HepG2 (cell line): ENCODE results near the gene PIK3R1. TPM values are rescaled to one million over a fixed set of nuclear protein-coding genes. Genes with fewer than 3 reads are reported as not detected.
"Not testable (repeated sequence)": the region's sequence is repeated elsewhere in the genome, so short reads cannot be mapped to it uniquely, and the experiment has no call there.

Experiments
- ATAC-seq: fragments of 200-7000 bp; cut with Tn5 transposase; 3 replicates; pipeline ENCODE4 v1.9.1; 2020; ENCODE audit warnings: mild to moderate bottlenecking, moderate library complexity
- BruUV-seq: library from RNA; stranded (reverse); fragments of 400-500 nt; replicated peaks from 2 replicates; lab custom pipeline; 2021; lab: Mats Ljungman, UMichigan
- CTCF ChIA-PET: fragments of 300-600 bp; formaldehyde crosslinking; extraction: SDS; loops from one replicate; lab custom pipeline; 2021; ENCODE audit warnings: low total read pairs, inconsistent platforms, low intra/inter-chr PET ratio; lab: Yijun Ruan, JAX
- POLR2A ChIA-PET: fragments of 350-600 bp; sonication (Branson Sonifier 250); formaldehyde crosslinking; loops from one replicate; lab custom pipeline; 2020; ENCODE audit warnings: antibody characterized with exemption, inconsistent platforms; lab: Yijun Ruan, JAX
- DNase-seq: peaks from one replicate; pipeline ENCODE4 v3.0.0-alpha.2; 2015; ENCODE audit warnings: low spot score
- FAIRE-seq: peaks from 3 replicates; lab custom pipeline; 2011; peaks lifted over from hg19 to GRCh38; lab: Jason Lieb, UNC
- H2AFZ ChIP-seq: one replicate; pipeline ENCODE4 v1.6.1; 2011; ENCODE audit warnings: low read length, inconsistent platforms
- H3K27ac ChIP-seq: fragments of 300-600 bp; 3 replicates; pipeline ENCODE4 v1.8.0; 2011; ENCODE audit warnings: mixed run types, mild to moderate bottlenecking, mixed read lengths, low read length, inconsistent platforms; ENCODE audit not compliant: insufficient read depth; ENCODE audit errors: extremely low read length
- H3K27me3 ChIP-seq, 2 experiments: fragments of 200-600 bp in 1 of 2; 2 replicates in 1 of 2; 3 replicates in 1 of 2; pipeline versions ENCODE4 v1.6.0 to v1.8.0; 2011; ENCODE audit warnings: low read length in 2 of 2, mild to moderate bottlenecking in 2 of 2, moderate library complexity in 2 of 2, inconsistent platforms in 1 of 2; ENCODE audit not compliant: insufficient read depth in 2 of 2, control insufficient read depth in 1 of 2
- H3K36me3 ChIP-seq, 2 experiments: fragments of 200-600 bp in 1 of 2; replicated peaks in 1 of 2; 2 replicates in 1 of 2; 3 replicates in 1 of 2; pipeline versions ENCODE4 v1.5.1 to v1.8.0; 2011; ENCODE audit warnings: low read length in 2 of 2, inconsistent platforms in 1 of 2; ENCODE audit not compliant: insufficient read depth in 2 of 2, control insufficient read depth in 1 of 2
- H3K4me1 ChIP-seq: 2 replicates; pipeline ENCODE4 v1.5.1; 2012; ENCODE audit warnings: low read length, inconsistent platforms; ENCODE audit not compliant: insufficient read depth
- H3K4me2 ChIP-seq: 2 replicates; pipeline ENCODE4 v1.6.0; 2011; ENCODE audit warnings: low read depth, low read length, inconsistent platforms
- H3K4me3 ChIP-seq, 3 experiments: fragments of 200-600 bp in 1 of 3; sonication (generic), shearing (Covaris generic) in 1 of 3; replicated peaks in 1 of 3; 2 replicates each; pipeline ENCODE4 v1.5.1; 2011 to 2016; ENCODE audit warnings: low read length in 3 of 3, inconsistent platforms in 2 of 3, low read depth in 2 of 3, mild to moderate bottlenecking in 2 of 3, control low read depth in 1 of 3, mixed read lengths in 1 of 3; ENCODE audit not compliant: insufficient read depth in 1 of 3
- H3K79me2 ChIP-seq: one replicate; pipeline ENCODE4 v1.6.1; 2011; ENCODE audit warnings: low read length, inconsistent platforms; ENCODE audit not compliant: insufficient read depth
- H3K9ac ChIP-seq: 2 replicates; pipeline ENCODE4 v1.6.0; 2011; ENCODE audit warnings: mild to moderate bottlenecking, low read depth, low read length, inconsistent platforms; ENCODE audit not compliant: insufficient read depth
- H3K9me3 ChIP-seq: 2 replicates; pipeline ENCODE4 v1.5.1; 2012; ENCODE audit warnings: mild to moderate bottlenecking, low read length
- H4K20me1 ChIP-seq: 2 replicates; pipeline ENCODE4 v1.6.0; 2011; ENCODE audit warnings: inconsistent platforms, mild to moderate bottlenecking, low read length, moderate library complexity; ENCODE audit not compliant: insufficient read depth
- CENPT ChIP-seq: sonication (generic); formaldehyde crosslinking; IDR thresholded peaks from 2 replicates; pipeline ENCODE4 v1.8.0; 2022; ENCODE audit warnings: low read depth, mild to moderate bottlenecking, moderate library complexity, missing genetic modification reagents
- MATR3 ChIP-seq: sonication (generic); formaldehyde crosslinking; IDR thresholded peaks from 2 replicates; pipeline ENCODE4 v1.4.0; 2020; ENCODE audit warnings: missing genetic modification reagents
- NFIB ChIP-seq: sonication (generic); formaldehyde crosslinking; IDR thresholded peaks from 2 replicates; pipeline ENCODE4 v1.9.0; 2021; ENCODE audit warnings: missing genetic modification reagents, mild to moderate bottlenecking, borderline replicate concordance
- POLR2AphosphoS5 ChIP-seq: IDR thresholded peaks from 2 replicates; pipeline ENCODE4 v1.6.1; 2012; ENCODE audit warnings: low read depth, low read length
- ZNF30 ChIP-seq: sonication (generic); formaldehyde crosslinking; IDR thresholded peaks from 2 replicates; pipeline ENCODE4 v1.5.0; 2020; ENCODE audit warnings: mild to moderate bottlenecking, missing genetic modification reagents
- WGBS: methylation state at CpG from one replicate; pipeline ENCODE4 v1.1.6; 2017; ENCODE audit warnings: low lambda C conversion rate; 5-methylcytosine and 5-hydroxymethylcytosine counted together
- in situ Hi-C: cut with HindIII; loops from 2 replicates; pipeline ENCODE4 v1.10.0; 2017; ENCODE audit warnings: low pct_unique_long_range_greater_than_20kb; ENCODE audit not compliant: extremely low pct_ligation_motif_present
- intact Hi-C: fragments of 100-400 bp; cut with micrococcal nuclease; formaldehyde crosslinking; loops from one replicate; pipeline ENCODE4 v1.10.0; 2022; ENCODE audit not compliant: unreplicated experiment
- polyA plus RNA-seq, 8 experiments: library from polyadenylated mRNA; depleted of rRNA in 3 of 8; stranded (reverse) in 7 of 8; unstranded in 1 of 8; fragments of >200 nt; fragmentation: Illumina TruSeq in 4 of 8; extraction: Trizol in 4 of 8; gene quantifications; 2 replicates each; pipeline versions ENCODE4 v1.2.1 to v1.2.3, GENCODE V29; 2011 to 2016; ENCODE audit warnings: low read depth in 4 of 8, missing spikeins in 1 of 8, mixed read lengths in 1 of 8; ENCODE audit not compliant: insufficient read depth in 1 of 8
- total RNA-seq, 5 experiments: library from RNA; depleted of rRNA; stranded (reverse); fragments of >200 nt; fragmentation: Illumina TruSeq; extraction: Trizol; gene quantifications; 2 replicates each; pipeline ENCODE4 v1.2.3, GENCODE V29; 2016; ENCODE audit warnings: low read depth in 1 of 5

The PIK3R1 gene
- total and polyA plus RNA-seq, 2 of the 13 experiments (the other 11 are each of a cell fraction or from before 2014, with no cell fraction given) = 8.4 to 21.3 TPM

- CTCF ChIA-PET = no interaction called here
- H3K9ac ChIP-seq = no peak overlapping the region
Observed at GRCh38 chr5:68200288-68200687, 15.3 kb upstream of the PIK3R1 start.

GRCh38 chr5:68210654-68211053 is 4.9 kb upstream of the PIK3R1 start:
- intact Hi-C loops, CTCF ChIA-PET: not testable (repeated sequence)

More at GRCh38 chr5:68200288-68200687, 15.3 kb upstream of the PIK3R1 start:
- no peak overlapping the region for H2AFZ ChIP-seq
- no peaks in the 10 kb centered on the region for H4K20me1 ChIP-seq
- POLR2A ChIA-PET = no interaction called here
- H3K4me2 ChIP-seq = no peak overlapping the region
- H3K4me3 ChIP-seq = no peak overlapping the region
- peaks cover 0 to 4% of the 10 kb centered on the region in 2 experiments; a peak in 1 of 5 replicates for H3K27me3 ChIP-seq
- TF ChIP-seq MATR3 (CRISPR knock-in tag) (no peak), CENPT (CRISPR knock-in tag) (no peak), POLR2AphosphoS5 (no peak), NFIB (CRISPR knock-in tag) (no peak), ZNF30 (CRISPR knock-in tag) (no peak)
- no TSS peak for BruUV-seq
- no peaks in the 10 kb centered on the region for H3K79me2 ChIP-seq
- no peaks in the 10 kb centered on the region for H3K4me1 ChIP-seq
- H3K36me3 ChIP-seq = no peaks in the 10 kb centered on the region
- intact Hi-C loops (no loop called here), in situ Hi-C loops (no loop called here)
- no peaks in the 10 kb centered on the region for H3K9me3 ChIP-seq
- no peak overlapping the region for H3K27ac ChIP-seq
- no peak for DNase-seq
- WGBS = 65% methylated on average over 4 of the region's 4 CpGs
- FAIRE-seq = no peak
- ATAC-seq = no peak

More at GRCh38 chr5:68210654-68211053, 4.9 kb upstream of the PIK3R1 start:
- H3K27me3 ChIP-seq, DNase-seq, ATAC-seq, H3K79me2 ChIP-seq, H4K20me1 ChIP-seq, H3K36me3 ChIP-seq, H3K4me2 ChIP-seq, H3K4me1 ChIP-seq, H3K27ac ChIP-seq, in situ Hi-C loops, H2AFZ ChIP-seq, FAIRE-seq, POLR2A ChIA-PET, H3K9ac ChIP-seq, H3K4me3 ChIP-seq, BruUV-seq: not testable (repeated sequence)
- H3K9me3 ChIP-seq = peaks cover 25% of the 10 kb centered on the region
- WGBS = 77% methylated on average over 3 of the region's 4 CpGs
